Chondrocyte (in vitro differentiated cells): ENCODE data around the gene JAKMIP1. TPM values are rescaled to one million over a fixed set of nuclear protein-coding genes. Genes with fewer than 3 reads are reported as not detected.

ENCODE experiments used
- DNase-seq: peaks from one replicate; pipeline ENCODE4 v3.0.0; 2021; ENCODE audit warnings: mixed read lengths, low spot score
- H3K27ac Mint-ChIP-seq: one replicate; pipeline ENCODE4 v1.8.0; 2021; ENCODE audit warnings: mild to moderate bottlenecking, moderate library complexity, mixed read lengths; ENCODE audit not compliant: unreplicated experiment
- H3K27me3 Mint-ChIP-seq: 2 replicates; pipeline ENCODE4 v1.8.0; 2021; ENCODE audit warnings: low read depth, mixed read lengths
- H3K36me3 Mint-ChIP-seq: 2 replicates; pipeline ENCODE4 v1.8.0; 2021; ENCODE audit warnings: low read depth, mixed read lengths
- H3K4me1 Mint-ChIP-seq: 2 replicates; pipeline ENCODE4 v1.8.0; 2021; ENCODE audit warnings: low read depth, mild to moderate bottlenecking, mixed read lengths
- H3K4me3 Mint-ChIP-seq: one replicate; pipeline ENCODE4 v1.8.0; 2021; ENCODE audit warnings: mild to moderate bottlenecking, moderate library complexity, mixed read lengths; ENCODE audit not compliant: unreplicated experiment
- H3K9me3 Mint-ChIP-seq: 2 replicates; pipeline ENCODE4 v1.8.0; 2021; ENCODE audit warnings: low read depth, mixed read lengths
- CTCF ChIP-seq: fragments of 200-600 bp; sonication (generic); IDR thresholded peaks from 2 replicates; pipeline ENCODE4 v1.5.0; 2021; ENCODE audit warnings: antibody characterized with exemption, mild to moderate bottlenecking, moderate library complexity
- total RNA-seq: library from RNA; stranded (reverse); gene quantifications from 3 replicates; pipeline ENCODE4 v1.2.1, GENCODE V29; 2021

JAKMIP1 gene
- total RNA-seq, 1 donor from 2014 or later = 0.10 TPM

- H3K36me3 Mint-ChIP-seq = no peaks in the 10 kb centered on the region
- H3K27me3 Mint-ChIP-seq = peaks cover 40% of the 10 kb centered on the region
- no peaks in the 10 kb centered on the region for H3K9me3 Mint-ChIP-seq
- no peak overlapping the region for H3K27ac Mint-ChIP-seq
- H3K4me3 Mint-ChIP-seq = no peak overlapping the region
- no peak for TF ChIP-seq CTCF
- H3K4me1 Mint-ChIP-seq = no peaks in the 10 kb centered on the region
- DNase-seq = no peak
Observed at GRCh38 chr4:6119507-6120020, 80.8 kb downstream of the JAKMIP1 start.

DNA sequence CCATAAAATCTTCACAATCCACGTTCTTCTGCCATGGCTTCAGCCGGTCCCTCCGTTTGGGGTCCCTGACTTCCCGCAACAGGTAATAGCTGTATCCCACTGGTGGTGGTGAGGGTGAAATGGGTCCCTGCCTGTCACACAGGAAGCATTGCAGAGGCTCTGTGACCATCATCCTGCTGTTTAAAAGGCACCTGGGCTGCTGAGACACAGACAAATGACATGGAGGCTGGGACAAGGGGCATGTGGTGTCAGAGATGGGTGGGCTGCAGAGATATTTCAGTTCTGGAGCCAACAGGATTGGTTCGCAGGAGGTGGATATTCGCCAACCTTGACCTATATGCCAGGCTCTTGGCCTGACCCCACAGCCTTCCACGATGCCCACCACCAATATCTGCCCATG lies 82.1 kb downstream of the JAKMIP1 start:
- Mint-ChIP-seq H3K36me3 (no peaks in the 10 kb centered on the region), H3K9me3 (no peaks in the 10 kb centered on the region), H3K27me3 (peaks cover 44% of the 10 kb centered on the region), H3K4me3 (no peak overlapping the region), H3K4me1 (no peaks in the 10 kb centered on the region), H3K27ac (no peak overlapping the region)
- DNase-seq = no peak
- no peak for TF ChIP-seq CTCF

DNA sequence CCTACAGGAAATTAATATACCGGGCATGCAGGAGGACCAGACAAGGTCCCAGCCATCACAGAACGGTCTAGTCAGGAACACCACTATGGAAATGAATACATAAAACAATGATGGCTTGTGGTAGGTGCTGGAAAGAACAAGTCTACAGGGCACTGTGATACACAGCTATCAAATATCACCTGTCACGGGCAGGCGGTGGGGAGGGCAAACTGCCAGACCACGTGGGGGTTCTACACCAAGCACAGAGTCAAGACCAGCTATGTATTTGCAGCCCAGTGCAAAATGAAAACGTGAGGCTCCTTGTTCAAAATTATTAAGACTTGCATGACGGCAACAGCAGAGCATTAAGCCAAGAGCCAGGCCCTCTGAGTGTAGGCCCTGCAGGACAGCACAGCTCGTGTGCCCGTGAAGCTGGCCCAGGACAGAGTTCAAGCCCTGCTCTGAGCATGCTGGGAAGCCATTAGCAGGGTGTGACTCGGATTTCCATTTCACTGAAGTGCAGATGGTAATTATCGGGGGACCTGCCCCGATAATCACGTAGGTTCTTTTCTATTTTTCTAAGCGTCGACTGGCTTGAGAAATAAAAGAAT lies 83.6 kb downstream of the JAKMIP1 start:
- TF ChIP-seq CTCF = no peak
- Mint-ChIP-seq H3K27ac (no peak overlapping the region), H3K4me3 (no peak overlapping the region), H3K27me3 (peaks cover 49% of the 10 kb centered on the region), H3K4me1 (no peaks in the 10 kb centered on the region), H3K36me3 (no peaks in the 10 kb centered on the region), H3K9me3 (no peaks in the 10 kb centered on the region)
- no peak for DNase-seq

- Mint-ChIP-seq H3K4me1 (no peaks in the 10 kb centered on the region), H3K36me3 (no peaks in the 10 kb centered on the region), H3K4me3 (no peak overlapping the region), H3K9me3 (no peaks in the 10 kb centered on the region), H3K27ac (no peak overlapping the region), H3K27me3 (peaks cover 55% of the 10 kb centered on the region)
- TF ChIP-seq CTCF = no peak
- DNase-seq = no peak
Observed at GRCh38 chr4:6115746-6116586, 84.4 kb downstream of the JAKMIP1 start.

DNA sequence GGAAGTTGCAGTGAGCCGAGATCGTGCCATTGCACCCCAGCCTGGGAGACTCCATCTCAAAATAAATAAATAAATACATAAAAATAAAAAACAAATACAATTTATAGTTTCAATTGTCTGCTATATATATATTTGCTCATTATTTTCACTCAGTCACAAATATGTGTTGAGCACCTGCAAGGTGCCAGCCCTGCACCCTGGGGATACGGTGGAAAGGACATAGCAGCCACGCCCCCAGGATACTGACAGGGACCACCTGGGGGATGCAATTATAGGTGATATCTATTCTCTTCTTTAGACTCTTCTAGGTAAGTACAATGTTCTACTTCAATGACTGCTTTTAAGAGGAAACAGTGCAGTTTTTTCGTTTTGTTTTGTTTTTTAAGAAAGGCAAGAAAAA lies 85.0 kb downstream of the JAKMIP1 start:
- Mint-ChIP-seq H3K4me3 (no peak overlapping the region), H3K36me3 (no peaks in the 10 kb centered on the region), H3K27ac (no peak overlapping the region), H3K4me1 (no peaks in the 10 kb centered on the region), H3K27me3 (peaks cover 55% of the 10 kb centered on the region), H3K9me3 (no peaks in the 10 kb centered on the region)
- no peak for TF ChIP-seq CTCF
- no peak for DNase-seq
